ENCODE results near the gene HERC2. TPM values are rescaled to one million over a fixed set of nuclear protein-coding genes. Genes with fewer than 3 reads are reported as not detected.
"Not testable (repeated sequence)": the region's sequence is repeated elsewhere in the genome, so short reads cannot be mapped to it uniquely, and the experiment has no call there.

Gene HERC2
- total RNA-seq, 3 donors from 2014 or later = 61.2 to 109 (median 73.9) TPM

DNA sequence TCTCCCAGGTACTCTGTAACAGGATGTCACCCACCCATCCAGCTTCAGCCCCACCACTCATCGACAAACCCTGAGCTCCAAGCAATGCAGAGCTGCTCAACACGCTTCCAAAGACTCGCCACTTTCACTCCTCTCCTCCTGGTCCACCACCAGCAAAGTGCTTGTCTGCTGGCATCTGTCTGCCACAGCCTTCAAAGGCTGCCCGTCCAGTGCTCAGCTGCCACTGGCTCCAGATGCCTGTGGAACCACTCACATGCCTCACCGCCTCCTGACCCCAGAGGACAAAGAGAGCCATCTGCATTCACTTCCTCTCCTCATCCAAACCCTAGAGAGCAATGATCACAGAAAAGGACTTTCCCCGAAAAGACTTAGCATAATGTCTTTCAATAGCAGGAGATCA is 113.4 kb downstream of the HERC2 start:
- DNase-seq = no peak
- ATAC-seq = no peak
- TF ChIP-seq, protein P1, sequence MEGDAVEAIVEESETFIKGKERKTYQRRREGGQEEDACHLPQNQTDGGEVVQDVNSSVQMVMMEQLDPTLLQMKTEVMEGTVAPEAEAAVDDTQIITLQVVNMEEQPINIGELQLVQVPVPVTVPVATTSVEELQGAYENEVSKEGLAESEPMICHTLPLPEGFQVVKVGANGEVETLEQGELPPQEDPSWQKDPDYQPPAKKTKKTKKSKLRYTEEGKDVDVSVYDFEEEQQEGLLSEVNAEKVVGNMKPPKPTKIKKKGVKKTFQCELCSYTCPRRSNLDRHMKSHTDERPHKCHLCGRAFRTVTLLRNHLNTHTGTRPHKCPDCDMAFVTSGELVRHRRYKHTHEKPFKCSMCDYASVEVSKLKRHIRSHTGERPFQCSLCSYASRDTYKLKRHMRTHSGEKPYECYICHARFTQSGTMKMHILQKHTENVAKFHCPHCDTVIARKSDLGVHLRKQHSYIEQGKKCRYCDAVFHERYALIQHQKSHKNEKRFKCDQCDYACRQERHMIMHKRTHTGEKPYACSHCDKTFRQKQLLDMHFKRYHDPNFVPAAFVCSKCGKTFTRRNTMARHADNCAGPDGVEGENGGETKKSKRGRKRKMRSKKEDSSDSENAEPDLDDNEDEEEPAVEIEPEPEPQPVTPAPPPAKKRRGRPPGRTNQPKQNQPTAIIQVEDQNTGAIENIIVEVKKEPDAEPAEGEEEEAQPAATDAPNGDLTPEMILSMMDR (IDR thresholded peaks at IDR 0.05) = no peak
- Histone ChIP-seq H3K36me3 (ENCODE audit: low read depth) (no peaks in the 10 kb centered on the region), H3K4me1 (ENCODE audit: low read depth) (no peaks in the 10 kb centered on the region), H3K9me3 (no peaks in the 10 kb centered on the region), H3K4me3 (no peak overlapping the region)
- intact Hi-C loops (cut with DNase I, micrococcal nuclease) = no loop called here

DNA sequence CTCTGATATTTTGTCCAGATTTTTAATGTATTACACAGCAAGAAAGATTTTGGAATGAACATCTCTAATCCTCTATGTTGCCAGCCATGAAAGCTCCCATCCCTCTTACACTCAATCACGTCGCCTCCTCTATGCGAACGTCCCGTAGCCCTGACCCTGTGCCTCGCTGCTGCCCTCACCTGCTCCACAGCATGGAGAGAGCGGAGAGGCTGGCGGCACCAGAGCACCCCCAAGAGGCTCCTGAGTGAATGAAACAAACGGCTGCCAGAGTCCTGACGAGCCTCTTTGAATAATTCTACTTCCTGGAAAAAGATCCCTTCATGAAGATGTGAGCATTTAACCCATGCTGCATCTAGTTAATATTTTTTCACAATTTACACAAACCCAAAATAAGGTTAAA is 116.3 kb downstream of the HERC2 start:
- H3K9me3 ChIP-seq; intact Hi-C loops (cut with DNase I, micrococcal nuclease); H3K4me1 ChIP-seq (ENCODE audit: low read depth); H3K36me3 ChIP-seq (ENCODE audit: low read depth); ATAC-seq; DNase-seq; H3K4me3 ChIP-seq: not testable (repeated sequence)

DNA sequence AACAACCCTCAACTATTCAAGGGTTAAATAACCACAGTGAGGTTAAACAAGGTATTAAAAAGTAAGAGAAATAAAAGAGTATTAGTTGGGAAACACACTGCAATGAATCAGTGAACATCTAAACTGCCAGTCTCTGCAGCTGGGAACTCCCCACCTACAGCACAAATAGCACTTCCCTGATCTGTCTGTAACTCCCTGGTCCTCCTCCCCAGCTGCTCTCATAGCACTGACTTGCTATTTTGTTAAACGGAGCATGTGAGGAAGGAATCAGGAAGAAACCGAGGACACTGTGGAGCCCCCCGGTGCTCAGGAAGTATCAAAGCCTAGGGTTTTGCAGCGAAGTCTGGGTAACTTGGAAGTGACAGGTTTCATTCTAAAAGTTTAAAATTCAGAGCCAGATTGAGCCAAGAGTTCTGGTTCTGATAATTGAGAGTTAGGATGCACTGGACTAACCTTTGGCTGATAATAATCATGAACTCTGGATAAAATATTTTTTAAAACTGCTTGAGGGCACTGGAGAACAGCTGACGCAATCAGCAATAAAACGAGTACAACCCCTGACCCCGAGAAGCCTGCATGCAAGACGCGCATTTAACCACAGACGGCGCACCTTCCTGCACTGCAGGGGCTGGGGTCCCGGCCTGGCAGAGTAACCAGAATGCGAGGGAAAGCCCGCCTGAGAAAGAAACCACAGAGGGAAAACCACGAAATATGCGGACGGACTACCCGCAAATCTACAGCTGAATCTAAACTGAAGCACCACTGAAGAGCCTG is 118.7 kb downstream of the HERC2 start:
- intact Hi-C loops (cut with DNase I, micrococcal nuclease); DNase-seq; H3K36me3 ChIP-seq (ENCODE audit: low read depth); ATAC-seq; H3K9me3 ChIP-seq; H3K4me3 ChIP-seq; H3K4me1 ChIP-seq (ENCODE audit: low read depth): not testable (repeated sequence)

DNA sequence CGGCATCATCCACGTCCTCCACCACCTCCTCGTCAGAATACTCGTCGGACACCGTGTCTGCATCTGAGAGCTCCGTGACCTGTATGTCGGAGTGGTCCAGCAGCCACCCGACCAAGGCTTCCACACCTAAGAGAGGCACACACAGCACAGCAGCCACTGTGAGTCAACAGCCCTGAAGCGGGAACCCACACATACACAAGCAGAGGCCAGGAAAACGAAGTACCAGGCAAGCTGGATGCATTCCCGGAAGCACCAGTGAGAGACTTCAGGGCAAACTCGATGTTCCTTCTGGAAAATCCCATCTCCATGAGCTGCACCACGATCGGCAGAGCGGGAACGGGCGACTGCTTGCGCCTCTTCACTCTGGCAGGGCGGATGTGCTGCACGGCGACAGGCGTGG is 119.9 kb downstream of the HERC2 start:
- not testable (repeated sequence) for H3K36me3 ChIP-seq (ENCODE audit: low read depth)

DNA sequence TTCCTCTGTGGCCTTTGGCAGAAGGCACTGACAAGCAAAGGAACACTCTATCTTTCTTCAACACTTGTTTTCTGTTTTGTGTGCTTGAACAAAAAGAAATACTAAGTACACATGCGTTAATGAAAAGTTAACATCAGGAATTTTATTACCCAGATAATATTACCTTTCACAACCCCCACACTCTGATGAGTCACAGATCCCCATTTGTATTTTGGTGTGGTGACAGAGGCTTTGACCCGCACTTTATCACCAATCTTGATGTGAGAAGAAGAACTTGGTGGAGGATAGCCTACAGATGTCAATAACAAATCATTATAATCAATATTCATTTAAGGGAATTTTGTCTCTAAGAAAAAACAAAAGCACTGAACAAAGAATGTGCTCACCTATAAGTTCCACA is 123.8 kb downstream of the HERC2 start:
- H3K4me1 ChIP-seq (ENCODE audit: low read depth); intact Hi-C loops (cut with DNase I, micrococcal nuclease); H3K36me3 ChIP-seq (ENCODE audit: low read depth); DNase-seq; H3K4me3 ChIP-seq; ATAC-seq; H3K9me3 ChIP-seq: not testable (repeated sequence)

More for the DNA sequence above, 119.9 kb downstream of the HERC2 start:
- DNase-seq; H3K9me3 ChIP-seq; H3K4me1 ChIP-seq (ENCODE audit: low read depth); H3K4me3 ChIP-seq; ATAC-seq; intact Hi-C loops (cut with DNase I, micrococcal nuclease): not testable (repeated sequence)

DNA sequence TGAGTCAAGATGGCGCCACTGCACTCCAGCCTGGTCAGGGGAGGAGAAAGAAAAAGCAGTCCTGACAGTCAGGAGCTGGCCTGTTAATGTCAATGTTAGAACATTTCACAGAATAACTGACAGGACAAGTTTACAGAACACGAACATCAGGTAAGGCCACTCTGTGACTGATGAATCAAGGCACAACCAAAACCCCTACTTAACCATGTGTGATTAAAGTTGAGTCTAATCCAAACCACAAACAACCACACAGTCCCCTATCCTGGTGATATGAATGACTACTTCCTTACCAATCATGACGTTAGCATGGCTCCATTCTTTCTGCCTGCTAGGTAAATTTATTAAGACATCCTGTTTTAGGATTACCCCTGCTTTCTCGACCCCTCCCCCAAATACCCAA is 124.3 kb downstream of the HERC2 start:
- H3K4me3 ChIP-seq; ATAC-seq; H3K9me3 ChIP-seq; DNase-seq; intact Hi-C loops (cut with DNase I, micrococcal nuclease); H3K36me3 ChIP-seq (ENCODE audit: low read depth); H3K4me1 ChIP-seq (ENCODE audit: low read depth): not testable (repeated sequence)

DNA sequence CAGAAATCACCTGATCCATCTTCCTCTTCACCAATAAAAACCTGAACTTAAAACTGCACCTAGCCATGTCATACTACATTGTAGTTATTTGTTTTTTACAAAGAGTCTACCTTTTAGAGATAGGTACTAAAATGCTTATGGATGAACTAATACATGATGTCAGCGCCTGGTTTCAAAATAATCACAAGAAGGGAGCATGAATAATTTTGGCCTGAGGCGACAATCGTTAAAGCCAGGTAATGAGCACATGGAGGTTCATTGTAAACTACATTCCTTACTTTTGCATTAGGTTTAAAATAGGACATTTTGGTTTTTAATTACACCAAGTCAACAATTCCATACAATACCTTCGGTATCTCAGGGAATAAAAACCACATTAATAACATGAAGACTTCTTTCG is 125.4 kb downstream of the HERC2 start:
- H3K4me1 ChIP-seq (ENCODE audit: low read depth); intact Hi-C loops (cut with DNase I, micrococcal nuclease); H3K36me3 ChIP-seq (ENCODE audit: low read depth); H3K9me3 ChIP-seq; H3K4me3 ChIP-seq; ATAC-seq; DNase-seq: not testable (repeated sequence)

DNA sequence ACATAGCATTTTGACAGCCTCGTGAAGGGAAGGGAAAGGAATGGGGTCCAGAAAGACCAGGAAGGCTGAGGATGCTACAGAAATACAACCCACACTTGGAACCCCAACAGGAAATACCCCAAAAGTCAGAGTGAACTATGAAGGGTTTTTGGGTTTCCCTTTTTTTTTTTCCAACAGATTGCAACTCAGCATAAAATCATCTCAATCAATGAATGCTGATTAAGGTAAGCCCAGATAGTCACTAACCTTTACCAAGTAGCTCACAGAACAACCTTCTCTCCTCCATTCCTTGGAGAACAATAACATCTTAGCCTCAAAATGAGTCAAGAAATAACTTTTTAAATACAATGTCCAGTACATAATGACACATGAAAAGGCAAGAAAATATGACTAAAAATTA is 129.2 kb downstream of the HERC2 start:
- intact Hi-C loops (cut with DNase I, micrococcal nuclease) = no loop called here
- no peak for DNase-seq
- Histone ChIP-seq H3K9me3 (no peaks in the 10 kb centered on the region), H3K36me3 (ENCODE audit: low read depth) (no peaks in the 10 kb centered on the region), H3K4me3 (no peak overlapping the region), H3K4me1 (ENCODE audit: low read depth) (no peaks in the 10 kb centered on the region)
- ATAC-seq = no peak
- TF ChIP-seq, protein P1 (IDR thresholded peaks at IDR 0.05) = no peak

DNA sequence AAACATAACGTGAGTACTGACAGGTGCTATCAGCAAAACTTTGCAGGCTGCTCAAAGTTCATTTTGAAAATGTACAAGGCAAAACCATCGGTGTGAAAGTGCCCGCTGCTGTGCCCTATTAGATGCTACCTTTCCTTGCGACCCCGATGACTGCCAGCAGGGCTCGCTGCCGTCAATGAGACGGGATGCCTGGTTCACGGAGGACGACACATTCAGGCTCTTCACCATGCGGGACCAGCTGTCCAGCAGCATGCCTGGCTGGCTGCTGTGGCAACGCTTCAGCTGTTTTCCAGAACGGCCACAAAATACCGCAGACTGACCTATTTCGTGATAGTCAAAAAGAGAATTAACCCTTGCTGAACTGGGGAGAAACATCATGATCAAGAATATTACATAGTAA is 130.1 kb downstream of the HERC2 start:
- intact Hi-C loops (cut with DNase I, micrococcal nuclease) = no loop called here
- Histone ChIP-seq H3K36me3 (ENCODE audit: low read depth) (no peaks in the 10 kb centered on the region), H3K4me3 (no peak overlapping the region), H3K4me1 (ENCODE audit: low read depth) (no peaks in the 10 kb centered on the region), H3K9me3 (no peaks in the 10 kb centered on the region)
- ATAC-seq (peak; percentile 54), DNase-seq (peak in 2 of 3 donors; percentile 26 to 43)
- TF ChIP-seq, protein P1 (IDR thresholded peaks at IDR 0.05) = no peak

Data from mucosa of descending colon (tissue), 3 donors.